Coronary artery (tissue), 2 donors: ENCODE results near the gene PGAP6.

ENCODE experiments used
- DNase-seq: peaks from one replicate; pipeline ENCODE4 v3.0.0-alpha.2; 2017; ENCODE audit warnings: low spot score
- H3K27ac ChIP-seq, 2 donors: fragments of 200-600 bp; sonication (generic); one replicate each; pipeline ENCODE4 v1.5.1; 2016 to 2019
- H3K4me3 ChIP-seq: fragments of 200-600 bp; sonication (generic); 2 replicates; pipeline ENCODE4 v1.5.1; 2016; ENCODE audit warnings: mild to moderate bottlenecking, moderate library complexity
- TF ChIP-seq, protein P1 (sequence below): fragments of 200-600 bp; sonication (generic); IDR thresholded peaks from one replicate; pipeline ENCODE4 v1.5.1; 2019; ENCODE audit warnings: antibody characterized with exemption

The PGAP6 gene

DNA sequence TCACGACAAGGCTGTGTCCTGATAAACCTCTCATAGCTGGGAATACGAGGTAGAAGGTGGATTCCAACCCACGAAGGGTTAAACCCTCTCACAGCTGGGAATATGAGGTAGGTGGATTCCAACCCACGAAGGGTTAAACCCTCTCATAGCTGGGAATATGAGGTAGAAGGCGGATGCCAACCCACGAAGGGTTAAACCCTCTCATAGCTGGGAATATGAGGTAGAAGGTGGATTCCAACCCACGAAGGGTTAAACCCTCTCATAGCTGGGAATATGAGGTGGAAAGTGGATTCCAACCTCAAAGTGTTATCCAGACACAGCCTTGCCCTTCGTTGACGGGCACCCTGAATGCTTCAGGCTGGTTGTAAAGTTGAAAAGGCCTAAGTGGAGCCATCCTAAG, 60.2 kb downstream of the PGAP6 start:
- Histone ChIP-seq H3K4me3 (no peak overlapping the region), H3K27ac (no peak overlapping the region)
- no peak for DNase-seq
- TF ChIP-seq, protein P1, sequence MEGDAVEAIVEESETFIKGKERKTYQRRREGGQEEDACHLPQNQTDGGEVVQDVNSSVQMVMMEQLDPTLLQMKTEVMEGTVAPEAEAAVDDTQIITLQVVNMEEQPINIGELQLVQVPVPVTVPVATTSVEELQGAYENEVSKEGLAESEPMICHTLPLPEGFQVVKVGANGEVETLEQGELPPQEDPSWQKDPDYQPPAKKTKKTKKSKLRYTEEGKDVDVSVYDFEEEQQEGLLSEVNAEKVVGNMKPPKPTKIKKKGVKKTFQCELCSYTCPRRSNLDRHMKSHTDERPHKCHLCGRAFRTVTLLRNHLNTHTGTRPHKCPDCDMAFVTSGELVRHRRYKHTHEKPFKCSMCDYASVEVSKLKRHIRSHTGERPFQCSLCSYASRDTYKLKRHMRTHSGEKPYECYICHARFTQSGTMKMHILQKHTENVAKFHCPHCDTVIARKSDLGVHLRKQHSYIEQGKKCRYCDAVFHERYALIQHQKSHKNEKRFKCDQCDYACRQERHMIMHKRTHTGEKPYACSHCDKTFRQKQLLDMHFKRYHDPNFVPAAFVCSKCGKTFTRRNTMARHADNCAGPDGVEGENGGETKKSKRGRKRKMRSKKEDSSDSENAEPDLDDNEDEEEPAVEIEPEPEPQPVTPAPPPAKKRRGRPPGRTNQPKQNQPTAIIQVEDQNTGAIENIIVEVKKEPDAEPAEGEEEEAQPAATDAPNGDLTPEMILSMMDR = no peak
